Liver (tissue), 9 donors: ENCODE data around the gene ZAP70. TPM values are rescaled to one million over a fixed set of nuclear protein-coding genes. Genes with fewer than 3 reads are reported as not detected.

Experiments used
- DNase-seq: peaks from one replicate; pipeline ENCODE4 v3.0.0-alpha.2; 2017; ENCODE audit warnings: low spot score
- H3K27ac ChIP-seq, 2 donors: one replicate each; pipeline ENCODE4 v1.7.0; 2013; ENCODE audit warnings: inconsistent platforms in 2 of 2, low read length in 2 of 2, control low read depth in 1 of 2, low read depth in 1 of 2, mild to moderate bottlenecking in 1 of 2
- H3K27me3 ChIP-seq, 4 donors: one replicate each; pipeline versions ENCODE4 v1.6.1 to v1.7.0; 2013; ENCODE audit warnings: low read length in 3 of 4, inconsistent platforms in 1 of 4, mild to moderate bottlenecking in 1 of 4, moderate library complexity in 1 of 4; ENCODE audit not compliant: control insufficient read depth in 4 of 4, insufficient read depth in 4 of 4
- H3K36me3 ChIP-seq, 4 donors: one replicate each; pipeline versions ENCODE4 v1.6.1 to v1.7.0; 2013; ENCODE audit warnings: low read length in 3 of 4, mild to moderate bottlenecking in 3 of 4, low read depth in 1 of 4, moderate library complexity in 1 of 4; ENCODE audit not compliant: control insufficient read depth in 4 of 4, insufficient read depth in 3 of 4
- H3K4me1 ChIP-seq, 4 donors: one replicate each; pipeline versions ENCODE4 v1.6.1 to v1.7.0; 2013; ENCODE audit warnings: low read length in 3 of 4, mild to moderate bottlenecking in 3 of 4, moderate library complexity in 1 of 4; ENCODE audit not compliant: control insufficient read depth in 4 of 4, insufficient read depth in 4 of 4
- H3K4me3 ChIP-seq, 3 donors: one replicate each; pipeline versions ENCODE4 v1.6.1 to v1.7.0; 2013; ENCODE audit warnings: low read length in 3 of 3, control low read depth in 1 of 3, low read depth in 1 of 3, mild to moderate bottlenecking in 1 of 3
- H3K9ac ChIP-seq, 2 donors: one replicate each; pipeline ENCODE4 v1.7.0; 2013; ENCODE audit warnings: low read length in 2 of 2, mild to moderate bottlenecking in 2 of 2, moderate library complexity in 2 of 2, control low read depth in 1 of 2, low read depth in 1 of 2
- H3K9me3 ChIP-seq, 4 donors: one replicate each; pipeline versions ENCODE4 v1.6.1 to v1.7.0; 2013; ENCODE audit warnings: low read length in 3 of 4; ENCODE audit not compliant: control insufficient read depth in 4 of 4
- EGR1 ChIP-seq, 2 donors: IDR thresholded peaks; 2 replicates each; pipeline ENCODE4 v1.6.1; 2016 to 2018; ENCODE audit warnings: antibody characterized with exemption in 2 of 2, low read depth in 2 of 2
- FOXA1 ChIP-seq: IDR thresholded peaks from 2 replicates; pipeline ENCODE4 v1.6.1; 2016; ENCODE audit warnings: antibody characterized with exemption
- FOXA2 ChIP-seq: IDR thresholded peaks from 2 replicates; pipeline ENCODE4 v1.6.1; 2016; ENCODE audit warnings: antibody characterized with exemption
- GABPA ChIP-seq, 2 donors: IDR thresholded peaks in 1 of 2; conservative IDR thresholded peaks in 1 of 2; 2 replicates each; pipeline ENCODE4 v1.6.1; 2016; ENCODE audit warnings: antibody characterized with exemption in 2 of 2, mild to moderate bottlenecking in 1 of 2, moderate library complexity in 1 of 2
- HNF4A ChIP-seq, 2 donors: conservative IDR thresholded peaks; 2 replicates each; pipeline ENCODE4 v1.6.1; 2016; ENCODE audit warnings: antibody characterized with exemption in 2 of 2, mild to moderate bottlenecking in 2 of 2
- HNF4G ChIP-seq: IDR thresholded peaks from 2 replicates; pipeline ENCODE4 v1.6.1; 2016; ENCODE audit warnings: antibody characterized with exemption
- JUND ChIP-seq, 2 donors: IDR thresholded peaks; 2 replicates each; pipeline ENCODE4 v1.6.1; 2016; ENCODE audit warnings: antibody characterized with exemption in 2 of 2
- NR2F2 ChIP-seq: IDR thresholded peaks from 2 replicates; pipeline ENCODE4 v1.6.1; 2016; ENCODE audit warnings: antibody characterized with exemption
- RAD21 ChIP-seq, 2 donors: IDR thresholded peaks; 2 replicates each; pipeline ENCODE4 v1.6.1; 2016; ENCODE audit warnings: antibody characterized with exemption in 2 of 2, mild to moderate bottlenecking in 2 of 2
- RXRA ChIP-seq, 2 donors: IDR thresholded peaks; 2 replicates each; pipeline ENCODE4 v1.6.1; 2017 to 2018; ENCODE audit warnings: antibody characterized with exemption in 2 of 2, mild to moderate bottlenecking in 1 of 2
- SP1 ChIP-seq: IDR thresholded peaks from 2 replicates; pipeline ENCODE4 v1.6.1; 2018; ENCODE audit warnings: antibody characterized with exemption, mild to moderate bottlenecking
- TAF1 ChIP-seq: conservative IDR thresholded peaks from 2 replicates; pipeline ENCODE4 v1.6.1; 2016; ENCODE audit warnings: antibody characterized with exemption, mild to moderate bottlenecking
- YY1 ChIP-seq: IDR thresholded peaks from 2 replicates; pipeline ENCODE4 v1.6.1; 2016; ENCODE audit warnings: antibody characterized with exemption, mild to moderate bottlenecking
- WGBS: extraction: QIAGEN DNeasy Blood & Tissue Kit; methylation state at CpG from one replicate; pipeline ENCODE4 v1.1.7; 2013; 5-methylcytosine and 5-hydroxymethylcytosine counted together
- polyA plus RNA-seq, 2 donors: library from polyadenylated mRNA; stranded (reverse) in 1 of 2; unstranded in 1 of 2; fragments of 200-250 nt in 1 of 2; fragments of >200 nt in 1 of 2; fragmentation: Nextera tagmentation in 1 of 2; extraction: Ambion mirVana in 1 of 2; gene quantifications; one replicate each; pipeline versions ENCODE4 v1.2.1 to v1.2.3, GENCODE V29; 2013 to 2015
- total RNA-seq, 2 donors: library from RNA; depleted of rRNA; stranded (reverse); fragments of >200 nt; gene quantifications; one replicate each; pipeline ENCODE4 v1.2.3, GENCODE V29; 2014
- TF ChIP-seq, protein P1 (sequence below): IDR thresholded peaks from 2 replicates; pipeline ENCODE4 v1.6.1; 2016; ENCODE audit warnings: antibody characterized with exemption
- TF ChIP-seq, protein P2 (sequence below): IDR thresholded peaks from 2 replicates; pipeline ENCODE4 v1.6.1; 2016; ENCODE audit warnings: antibody characterized with exemption, mild to moderate bottlenecking
- TF ChIP-seq, protein P3 (sequence below): fragments of 150-350 bp; IDR thresholded peaks from 2 replicates; pipeline ENCODE4 v1.5.1; 2017; ENCODE audit warnings: improper control_type of control experiment, low read depth, low read length; ENCODE audit not compliant: missing input control
- TF ChIP-seq, protein P4 (sequence below): IDR thresholded peaks from 2 replicates; pipeline ENCODE4 v1.6.1; 2016; ENCODE audit warnings: antibody characterized with exemption
- donor health status: healthy.
- donor health status: healthy.
- donor health status: healthy.
- donor health status: healthy.
- donor health status: healthy.

The ZAP70 gene
- total and polyA plus RNA-seq, 4 donors = 1.2 to 4.9 (median 1.4) TPM

DNA sequence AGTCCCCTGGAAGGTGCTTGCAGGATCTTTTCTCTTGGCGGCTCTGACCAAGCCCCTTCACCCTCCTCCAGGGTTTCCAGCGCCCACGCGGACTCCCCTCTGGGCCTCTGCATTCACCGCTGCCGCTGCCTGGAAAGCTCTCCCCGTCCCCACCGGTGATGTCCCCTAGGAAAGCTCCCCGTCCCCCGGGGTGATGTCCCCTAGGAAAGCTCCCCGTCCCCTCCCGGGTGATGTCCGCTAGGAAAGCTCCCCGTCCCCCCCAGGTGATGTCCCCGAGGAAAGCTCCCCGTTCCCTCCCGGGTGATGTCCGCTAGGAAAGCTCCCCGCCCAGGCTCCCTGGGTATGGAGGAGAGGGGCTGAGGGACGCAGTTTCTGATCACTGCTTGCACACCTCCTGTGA lies 27.9 kb downstream of the ZAP70 start:
- Histone ChIP-seq H3K27me3 (no peaks in the 10 kb centered on the region), H3K4me3 (no peak overlapping the region), H3K9me3 (no peaks in the 10 kb centered on the region), H3K9ac (no peak overlapping the region), H3K27ac (no peak overlapping the region), H3K4me1 (no peaks in the 10 kb centered on the region), H3K36me3 (no peaks in the 10 kb centered on the region)
- WGBS = 92% methylated on average over 20 of the region's 20 CpGs
- no peak for DNase-seq
- no peak for TF ChIP-seq FOXA2
- TF ChIP-seq TAF1 = no peak
- TF ChIP-seq HNF4G = no peak
- no peak for TF ChIP-seq RXRA (IDR thresholded peaks at IDR 0.05)
- TF ChIP-seq NR2F2 = no peak
- TF ChIP-seq, protein P1, sequence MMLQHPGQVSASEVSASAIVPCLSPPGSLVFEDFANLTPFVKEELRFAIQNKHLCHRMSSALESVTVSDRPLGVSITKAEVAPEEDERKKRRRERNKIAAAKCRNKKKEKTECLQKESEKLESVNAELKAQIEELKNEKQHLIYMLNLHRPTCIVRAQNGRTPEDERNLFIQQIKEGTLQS = no peak
- no peak for TF ChIP-seq SP1
- no peak for TF ChIP-seq JUND (IDR thresholded peaks at IDR 0.05)
- TF ChIP-seq RAD21 (IDR thresholded peaks at IDR 0.05) = no peak
- TF ChIP-seq, protein P2, sequence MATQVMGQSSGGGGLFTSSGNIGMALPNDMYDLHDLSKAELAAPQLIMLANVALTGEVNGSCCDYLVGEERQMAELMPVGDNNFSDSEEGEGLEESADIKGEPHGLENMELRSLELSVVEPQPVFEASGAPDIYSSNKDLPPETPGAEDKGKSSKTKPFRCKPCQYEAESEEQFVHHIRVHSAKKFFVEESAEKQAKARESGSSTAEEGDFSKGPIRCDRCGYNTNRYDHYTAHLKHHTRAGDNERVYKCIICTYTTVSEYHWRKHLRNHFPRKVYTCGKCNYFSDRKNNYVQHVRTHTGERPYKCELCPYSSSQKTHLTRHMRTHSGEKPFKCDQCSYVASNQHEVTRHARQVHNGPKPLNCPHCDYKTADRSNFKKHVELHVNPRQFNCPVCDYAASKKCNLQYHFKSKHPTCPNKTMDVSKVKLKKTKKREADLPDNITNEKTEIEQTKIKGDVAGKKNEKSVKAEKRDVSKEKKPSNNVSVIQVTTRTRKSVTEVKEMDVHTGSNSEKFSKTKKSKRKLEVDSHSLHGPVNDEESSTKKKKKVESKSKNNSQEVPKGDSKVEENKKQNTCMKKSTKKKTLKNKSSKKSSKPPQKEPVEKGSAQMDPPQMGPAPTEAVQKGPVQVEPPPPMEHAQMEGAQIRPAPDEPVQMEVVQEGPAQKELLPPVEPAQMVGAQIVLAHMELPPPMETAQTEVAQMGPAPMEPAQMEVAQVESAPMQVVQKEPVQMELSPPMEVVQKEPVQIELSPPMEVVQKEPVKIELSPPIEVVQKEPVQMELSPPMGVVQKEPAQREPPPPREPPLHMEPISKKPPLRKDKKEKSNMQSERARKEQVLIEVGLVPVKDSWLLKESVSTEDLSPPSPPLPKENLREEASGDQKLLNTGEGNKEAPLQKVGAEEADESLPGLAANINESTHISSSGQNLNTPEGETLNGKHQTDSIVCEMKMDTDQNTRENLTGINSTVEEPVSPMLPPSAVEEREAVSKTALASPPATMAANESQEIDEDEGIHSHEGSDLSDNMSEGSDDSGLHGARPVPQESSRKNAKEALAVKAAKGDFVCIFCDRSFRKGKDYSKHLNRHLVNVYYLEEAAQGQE = no peak
- no peak for TF ChIP-seq GABPA (IDR thresholded peaks at IDR 0.05 in 1 of 2, conservative IDR thresholded peaks at IDR 0.05 in 1 of 2)
- TF ChIP-seq, protein P3, sequence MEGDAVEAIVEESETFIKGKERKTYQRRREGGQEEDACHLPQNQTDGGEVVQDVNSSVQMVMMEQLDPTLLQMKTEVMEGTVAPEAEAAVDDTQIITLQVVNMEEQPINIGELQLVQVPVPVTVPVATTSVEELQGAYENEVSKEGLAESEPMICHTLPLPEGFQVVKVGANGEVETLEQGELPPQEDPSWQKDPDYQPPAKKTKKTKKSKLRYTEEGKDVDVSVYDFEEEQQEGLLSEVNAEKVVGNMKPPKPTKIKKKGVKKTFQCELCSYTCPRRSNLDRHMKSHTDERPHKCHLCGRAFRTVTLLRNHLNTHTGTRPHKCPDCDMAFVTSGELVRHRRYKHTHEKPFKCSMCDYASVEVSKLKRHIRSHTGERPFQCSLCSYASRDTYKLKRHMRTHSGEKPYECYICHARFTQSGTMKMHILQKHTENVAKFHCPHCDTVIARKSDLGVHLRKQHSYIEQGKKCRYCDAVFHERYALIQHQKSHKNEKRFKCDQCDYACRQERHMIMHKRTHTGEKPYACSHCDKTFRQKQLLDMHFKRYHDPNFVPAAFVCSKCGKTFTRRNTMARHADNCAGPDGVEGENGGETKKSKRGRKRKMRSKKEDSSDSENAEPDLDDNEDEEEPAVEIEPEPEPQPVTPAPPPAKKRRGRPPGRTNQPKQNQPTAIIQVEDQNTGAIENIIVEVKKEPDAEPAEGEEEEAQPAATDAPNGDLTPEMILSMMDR = no peak
- no peak for TF ChIP-seq FOXA1
- TF ChIP-seq, protein P4, sequence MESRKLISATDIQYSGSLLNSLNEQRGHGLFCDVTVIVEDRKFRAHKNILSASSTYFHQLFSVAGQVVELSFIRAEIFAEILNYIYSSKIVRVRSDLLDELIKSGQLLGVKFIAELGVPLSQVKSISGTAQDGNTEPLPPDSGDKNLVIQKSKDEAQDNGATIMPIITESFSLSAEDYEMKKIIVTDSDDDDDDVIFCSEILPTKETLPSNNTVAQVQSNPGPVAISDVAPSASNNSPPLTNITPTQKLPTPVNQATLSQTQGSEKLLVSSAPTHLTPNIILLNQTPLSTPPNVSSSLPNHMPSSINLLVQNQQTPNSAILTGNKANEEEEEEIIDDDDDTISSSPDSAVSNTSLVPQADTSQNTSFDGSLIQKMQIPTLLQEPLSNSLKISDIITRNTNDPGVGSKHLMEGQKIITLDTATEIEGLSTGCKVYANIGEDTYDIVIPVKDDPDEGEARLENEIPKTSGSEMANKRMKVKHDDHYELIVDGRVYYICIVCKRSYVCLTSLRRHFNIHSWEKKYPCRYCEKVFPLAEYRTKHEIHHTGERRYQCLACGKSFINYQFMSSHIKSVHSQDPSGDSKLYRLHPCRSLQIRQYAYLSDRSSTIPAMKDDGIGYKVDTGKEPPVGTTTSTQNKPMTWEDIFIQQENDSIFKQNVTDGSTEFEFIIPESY = no peak
- no peak for TF ChIP-seq HNF4A (conservative IDR thresholded peaks at IDR 0.05)

DNA sequence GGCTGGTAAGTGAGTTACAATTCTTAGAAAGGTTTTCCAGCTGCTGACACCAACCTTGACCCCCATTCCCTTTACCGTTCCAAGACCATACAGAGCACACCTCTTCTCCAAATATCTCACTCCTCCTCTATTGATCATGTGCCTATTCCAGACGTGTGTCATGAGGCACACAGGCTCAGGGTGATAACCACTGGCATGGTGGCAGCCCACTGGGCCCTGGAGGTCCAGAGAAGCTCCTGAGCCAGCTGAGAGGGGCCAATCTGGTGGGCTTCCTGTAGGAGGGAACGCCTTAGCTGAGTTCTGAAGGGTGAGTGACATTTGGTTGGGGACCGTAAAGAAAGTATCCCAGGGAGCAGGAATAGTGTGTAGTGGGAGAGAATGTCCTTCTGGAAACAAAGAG lies 28.3 kb downstream of the ZAP70 start:
- no peak for TF ChIP-seq HNF4G
- TF ChIP-seq YY1 = no peak
- no peak for TF ChIP-seq RXRA (IDR thresholded peaks at IDR 0.05)
- no peak for TF ChIP-seq EGR1 (IDR thresholded peaks at IDR 0.05; ENCODE audit: low read depth in 2 of 2)
- TF ChIP-seq, protein P1 = no peak
- TF ChIP-seq, protein P2 = no peak
- H3K36me3 ChIP-seq = no peaks in the 10 kb centered on the region
- WGBS = 62% methylated on average over 4 of the region's 4 CpGs
- H3K9me3 ChIP-seq = no peaks in the 10 kb centered on the region
- no peak overlapping the region for H3K9ac ChIP-seq
- no peak overlapping the region for H3K27ac ChIP-seq
- no peak overlapping the region for H3K4me3 ChIP-seq
- no peak for DNase-seq
- H3K4me1 ChIP-seq = no peaks in the 10 kb centered on the region
- H3K27me3 ChIP-seq = no peaks in the 10 kb centered on the region
